Measurements from ENCODE around the gene ELK3.

ELK3 gene

GRCh38 chr12:96236221-96236822, 42.1 kb downstream of the ELK3 start:
- DNase-seq (ENCODE audit: low spot score) = no peak
- in situ Hi-C loops (cut with MboI; ENCODE audit: low sequenced_read_pairs, unreplicated experiment) = no loop called here
- TF ChIP-seq CTCF (IDR thresholded peaks at IDR 0.05; ENCODE audit: borderline replicate concordance, control extremely low read depth, extremely low read depth, insufficient read depth, missing control alignments) = no peak

DNA sequence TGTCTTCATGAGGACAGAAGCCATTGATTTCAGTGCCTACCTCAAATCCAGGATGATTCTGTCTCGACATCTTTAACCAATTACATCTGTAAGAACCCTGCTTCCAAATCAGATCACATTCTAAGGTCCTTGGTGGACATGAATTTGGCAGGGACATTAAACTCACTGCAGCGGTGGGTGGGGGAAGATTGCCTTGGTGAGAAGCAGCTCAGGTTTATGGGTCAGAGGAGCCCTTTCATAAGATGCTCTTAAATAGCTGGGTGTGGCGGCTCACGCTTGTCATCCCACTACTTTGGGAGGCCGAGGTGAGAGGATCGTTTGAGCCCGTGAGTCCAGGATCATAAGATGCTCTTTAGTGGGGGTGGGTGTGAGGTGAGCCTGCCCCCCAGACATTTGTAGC, 42.9 kb downstream of the ELK3 start:
- TF ChIP-seq CTCF (IDR thresholded peaks at IDR 0.05; ENCODE audit: borderline replicate concordance, control extremely low read depth, extremely low read depth, insufficient read depth, missing control alignments) = no peak
- in situ Hi-C loops (cut with MboI; ENCODE audit: low sequenced_read_pairs, unreplicated experiment) = no loop called here

GRCh38 chr12:96237465-96238077, 43.4 kb downstream of the ELK3 start:
- no peak for TF ChIP-seq CTCF (IDR thresholded peaks at IDR 0.05; ENCODE audit: borderline replicate concordance, control extremely low read depth, extremely low read depth, insufficient read depth, missing control alignments)
- DNase-seq (ENCODE audit: low spot score) = no peak
- in situ Hi-C loops (cut with MboI; ENCODE audit: low sequenced_read_pairs, unreplicated experiment) = no loop called here

More for the DNA sequence above, 42.9 kb downstream of the ELK3 start:
- no peak for DNase-seq (ENCODE audit: low spot score)

- DNase-seq (ENCODE audit: low spot score) = no peak
- in situ Hi-C loops (cut with MboI; ENCODE audit: low sequenced_read_pairs, unreplicated experiment) = no loop called here
- TF ChIP-seq CTCF (IDR thresholded peaks at IDR 0.05; ENCODE audit: borderline replicate concordance, control extremely low read depth, extremely low read depth, insufficient read depth, missing control alignments) = no peak
These were observed 44.3 kb downstream of the ELK3 start for GRCh38 chr12:96238336-96239047.

DNA sequence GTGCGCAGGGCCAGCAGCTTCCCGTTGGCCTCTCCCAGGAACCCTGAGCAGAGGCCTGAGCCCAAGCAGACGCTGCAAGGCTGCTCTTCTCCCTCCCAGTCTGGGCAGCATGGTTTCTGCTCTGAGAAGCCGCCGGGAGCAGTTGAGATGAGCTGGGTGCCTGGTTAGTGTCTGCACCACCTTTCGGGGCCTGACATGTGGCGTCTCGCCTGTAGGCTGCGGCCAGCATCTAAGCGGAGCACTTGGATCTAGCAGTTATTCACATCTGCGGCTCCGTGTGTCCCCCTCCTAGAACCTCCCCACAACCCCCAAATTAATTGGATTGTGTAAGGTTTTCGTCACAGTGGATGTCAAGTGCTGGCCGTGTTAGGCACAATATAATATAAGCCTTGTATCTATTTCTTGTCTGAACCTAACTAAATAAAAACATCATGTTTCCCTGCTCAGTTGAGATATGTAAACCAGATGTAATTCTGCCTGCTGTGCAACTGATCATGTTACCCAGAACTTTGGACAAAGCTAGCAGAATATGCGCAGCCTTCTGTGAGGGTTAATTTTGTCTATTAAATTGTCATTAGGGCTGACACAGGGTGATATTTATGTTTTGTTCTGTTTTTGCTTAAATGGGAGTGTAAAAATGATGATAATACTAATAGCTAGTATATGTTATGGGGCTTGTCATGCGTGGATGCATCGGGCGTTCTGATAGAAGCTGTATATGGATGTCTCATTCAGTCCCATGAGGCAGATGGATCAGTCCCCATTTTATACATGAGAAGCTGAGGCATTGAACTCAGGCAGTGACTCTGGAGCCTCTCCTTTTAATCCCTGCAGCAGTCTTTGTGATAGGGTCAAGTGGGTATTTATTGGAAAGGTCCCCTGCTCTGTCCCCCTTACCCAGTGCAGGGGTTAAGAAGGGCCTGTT, 45.8 kb downstream of the ELK3 start:
- no peak for DNase-seq (ENCODE audit: low spot score)
- in situ Hi-C loops (cut with MboI; ENCODE audit: low sequenced_read_pairs, unreplicated experiment) = no loop called here
- no peak for TF ChIP-seq CTCF (IDR thresholded peaks at IDR 0.05; ENCODE audit: borderline replicate concordance, control extremely low read depth, extremely low read depth, insufficient read depth, missing control alignments)

- no peak for TF ChIP-seq CTCF (IDR thresholded peaks at IDR 0.05; ENCODE audit: borderline replicate concordance, control extremely low read depth, extremely low read depth, insufficient read depth, missing control alignments)
- no peak for DNase-seq (ENCODE audit: low spot score)
- in situ Hi-C loops (cut with MboI; ENCODE audit: low sequenced_read_pairs, unreplicated experiment) = no loop called here
These were observed 46.5 kb downstream of the ELK3 start for GRCh38 chr12:96240656-96241055.
